ENCODE data around the gene TUBB2B. TPM values are rescaled to one million over a fixed set of nuclear protein-coding genes. Genes with fewer than 3 reads are reported as not detected.

TUBB2B gene
- total and polyA plus RNA-seq, 2 experiments from 2014 or later = 355 to 794 TPM

- H3K79me2 ChIP-seq (replicated peaks; ENCODE audit: insufficient read depth) = no peaks in the 10 kb centered on the region
- no peak for DNase-seq (ENCODE audit: low spot score)
- H3F3A ChIP-seq (replicated peaks; ENCODE audit: low read depth) = peaks cover 7% of the 10 kb centered on the region
- no peak overlapping the region for H3K27ac ChIP-seq (ENCODE audit: low read depth)
- ATAC-seq = no peak
- no peaks in the 10 kb centered on the region for H3K36me3 ChIP-seq (ENCODE audit: insufficient read depth)
- no peak for TF ChIP-seq ETS1 (IDR thresholded peaks at IDR 0.05)
- TF ChIP-seq POLR2AphosphoS5 (IDR thresholded peaks at IDR 0.05; ENCODE audit: low read depth) = no peak
- TF ChIP-seq, protein P1, sequence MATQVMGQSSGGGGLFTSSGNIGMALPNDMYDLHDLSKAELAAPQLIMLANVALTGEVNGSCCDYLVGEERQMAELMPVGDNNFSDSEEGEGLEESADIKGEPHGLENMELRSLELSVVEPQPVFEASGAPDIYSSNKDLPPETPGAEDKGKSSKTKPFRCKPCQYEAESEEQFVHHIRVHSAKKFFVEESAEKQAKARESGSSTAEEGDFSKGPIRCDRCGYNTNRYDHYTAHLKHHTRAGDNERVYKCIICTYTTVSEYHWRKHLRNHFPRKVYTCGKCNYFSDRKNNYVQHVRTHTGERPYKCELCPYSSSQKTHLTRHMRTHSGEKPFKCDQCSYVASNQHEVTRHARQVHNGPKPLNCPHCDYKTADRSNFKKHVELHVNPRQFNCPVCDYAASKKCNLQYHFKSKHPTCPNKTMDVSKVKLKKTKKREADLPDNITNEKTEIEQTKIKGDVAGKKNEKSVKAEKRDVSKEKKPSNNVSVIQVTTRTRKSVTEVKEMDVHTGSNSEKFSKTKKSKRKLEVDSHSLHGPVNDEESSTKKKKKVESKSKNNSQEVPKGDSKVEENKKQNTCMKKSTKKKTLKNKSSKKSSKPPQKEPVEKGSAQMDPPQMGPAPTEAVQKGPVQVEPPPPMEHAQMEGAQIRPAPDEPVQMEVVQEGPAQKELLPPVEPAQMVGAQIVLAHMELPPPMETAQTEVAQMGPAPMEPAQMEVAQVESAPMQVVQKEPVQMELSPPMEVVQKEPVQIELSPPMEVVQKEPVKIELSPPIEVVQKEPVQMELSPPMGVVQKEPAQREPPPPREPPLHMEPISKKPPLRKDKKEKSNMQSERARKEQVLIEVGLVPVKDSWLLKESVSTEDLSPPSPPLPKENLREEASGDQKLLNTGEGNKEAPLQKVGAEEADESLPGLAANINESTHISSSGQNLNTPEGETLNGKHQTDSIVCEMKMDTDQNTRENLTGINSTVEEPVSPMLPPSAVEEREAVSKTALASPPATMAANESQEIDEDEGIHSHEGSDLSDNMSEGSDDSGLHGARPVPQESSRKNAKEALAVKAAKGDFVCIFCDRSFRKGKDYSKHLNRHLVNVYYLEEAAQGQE (IDR thresholded peaks at IDR 0.05; ENCODE audit: unreplicated experiment) = no peak
- no peak for TF ChIP-seq ZNF114 (CRISPR knock-in tag; IDR thresholded peaks at IDR 0.05)
- TF ChIP-seq ZNF462 (CRISPR knock-in tag; IDR thresholded peaks at IDR 0.05) = no peak
- no peak for TF ChIP-seq EZH2phosphoT487 (IDR thresholded peaks at IDR 0.05; ENCODE audit: unreplicated experiment)
- TF ChIP-seq NANOG (IDR thresholded peaks at IDR 0.05; ENCODE audit: borderline replicate concordance) = no peak
- TF ChIP-seq STAT1 (IDR thresholded peaks at IDR 0.05; ENCODE audit: unreplicated experiment) = no peak
- TF ChIP-seq ZNF331 (CRISPR knock-in tag; IDR thresholded peaks at IDR 0.05; ENCODE audit: low read depth) = no peak
- no peak for TF ChIP-seq CREB1 (CRISPR knock-in tag; IDR thresholded peaks at IDR 0.05; ENCODE audit: low read depth)
- TF ChIP-seq JUNB (IDR thresholded peaks at IDR 0.05; ENCODE audit: unreplicated experiment) = no peak
- TF ChIP-seq EZH2 (IDR thresholded peaks at IDR 0.05; ENCODE audit: low read depth, unreplicated experiment) = no peak
- TF ChIP-seq, protein P2, sequence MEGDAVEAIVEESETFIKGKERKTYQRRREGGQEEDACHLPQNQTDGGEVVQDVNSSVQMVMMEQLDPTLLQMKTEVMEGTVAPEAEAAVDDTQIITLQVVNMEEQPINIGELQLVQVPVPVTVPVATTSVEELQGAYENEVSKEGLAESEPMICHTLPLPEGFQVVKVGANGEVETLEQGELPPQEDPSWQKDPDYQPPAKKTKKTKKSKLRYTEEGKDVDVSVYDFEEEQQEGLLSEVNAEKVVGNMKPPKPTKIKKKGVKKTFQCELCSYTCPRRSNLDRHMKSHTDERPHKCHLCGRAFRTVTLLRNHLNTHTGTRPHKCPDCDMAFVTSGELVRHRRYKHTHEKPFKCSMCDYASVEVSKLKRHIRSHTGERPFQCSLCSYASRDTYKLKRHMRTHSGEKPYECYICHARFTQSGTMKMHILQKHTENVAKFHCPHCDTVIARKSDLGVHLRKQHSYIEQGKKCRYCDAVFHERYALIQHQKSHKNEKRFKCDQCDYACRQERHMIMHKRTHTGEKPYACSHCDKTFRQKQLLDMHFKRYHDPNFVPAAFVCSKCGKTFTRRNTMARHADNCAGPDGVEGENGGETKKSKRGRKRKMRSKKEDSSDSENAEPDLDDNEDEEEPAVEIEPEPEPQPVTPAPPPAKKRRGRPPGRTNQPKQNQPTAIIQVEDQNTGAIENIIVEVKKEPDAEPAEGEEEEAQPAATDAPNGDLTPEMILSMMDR (conservative IDR thresholded peaks at IDR 0.05; ENCODE audit: low read depth in 2 of 2) = no peak
- no peak overlapping the region for H3K4me3 ChIP-seq
- H3K4me1 Mint-ChIP-seq = peaks cover 22% of the 10 kb centered on the region
- H3K27ac Mint-ChIP-seq = no peak overlapping the region
- H3K9me3 Mint-ChIP-seq = no peaks in the 10 kb centered on the region
- H2AFZ ChIP-seq = no peak overlapping the region
- no peak overlapping the region for H3K4me3 Mint-ChIP-seq
- H3K4me2 ChIP-seq = no peak overlapping the region
- H3K4me1 ChIP-seq (ENCODE audit: insufficient read depth) = peaks cover 12% of the 10 kb centered on the region
- no peaks in the 10 kb centered on the region for H3K36me3 Mint-ChIP-seq (ENCODE audit: low read depth)
- peaks cover 13% of the 10 kb centered on the region for H3K27me3 Mint-ChIP-seq (ENCODE audit: insufficient read depth, low read depth, poor library complexity)
- no peaks in the 10 kb centered on the region for H3K27me3 ChIP-seq (ENCODE audit: insufficient read depth)
- H4K20me1 ChIP-seq (replicated peaks; ENCODE audit: insufficient read depth) = no peaks in the 10 kb centered on the region
- H3K9me2 ChIP-seq (ENCODE audit: insufficient read depth) = no peaks in the 10 kb centered on the region
These were observed 15.8 kb downstream of the TUBB2B start for GRCh38 chr6:3211681-3212080.
